ENCODE results near the gene APOBEC4. TPM values are rescaled to one million over a fixed set of nuclear protein-coding genes. Genes with fewer than 3 reads are reported as not detected.
A peak's percentile ranks its signal among the peaks of the same experiment; 100 is the strongest.

APOBEC4 gene
- total RNA-seq, 1 donor: not detected

GRCh38 chr1:183635606-183636333, 17.3 kb downstream of the APOBEC4 start, which contains the start of gene ARPC5:
Gene ARPC5 (minus strand): TSS chr1:183635783. CDS start chr1:183635659, 124 bp downstream.
- Histone ChIP-seq H2AFZ (ENCODE audit: low read length) (peak within 1 kb of the TSS; percentile 99), H3K9me3 (ENCODE audit: low read depth, low read length) (no peaks in the 10 kb centered on the region), H3K4me1 (ENCODE audit: insufficient read depth, low read length) (peaks cover 34% of the 10 kb centered on the region), H3K4me3 (ENCODE audit: insufficient read depth, low read length) (peak within 1 kb of the TSS; percentile 93), H3K27ac (ENCODE audit: low read depth, low read length) (peak within 1 kb of the TSS; percentile 80), H3K4me2 (ENCODE audit: insufficient read depth, low read length) (peak within 1 kb of the TSS; percentile 95), H3K79me2 (ENCODE audit: insufficient read depth, low read length) (peaks cover 57% of the 10 kb centered on the region), H3K27me3 (ENCODE audit: insufficient read depth, low read length) (no peaks in the 10 kb centered on the region), H4K20me1 (ENCODE audit: insufficient read depth, low read length) (peaks cover 15% of the 10 kb centered on the region), H3K36me3 (ENCODE audit: insufficient read depth, low read length) (peaks cover 9% of the 10 kb centered on the region)
- no peak for TF ChIP-seq CTCF (IDR thresholded peaks at IDR 0.05; ENCODE audit: extremely low read depth, low read depth, low read length)
- peak; percentile 94 for DNase-seq (ENCODE audit: insufficient read length, low spot score, missing footprints)

DNA sequence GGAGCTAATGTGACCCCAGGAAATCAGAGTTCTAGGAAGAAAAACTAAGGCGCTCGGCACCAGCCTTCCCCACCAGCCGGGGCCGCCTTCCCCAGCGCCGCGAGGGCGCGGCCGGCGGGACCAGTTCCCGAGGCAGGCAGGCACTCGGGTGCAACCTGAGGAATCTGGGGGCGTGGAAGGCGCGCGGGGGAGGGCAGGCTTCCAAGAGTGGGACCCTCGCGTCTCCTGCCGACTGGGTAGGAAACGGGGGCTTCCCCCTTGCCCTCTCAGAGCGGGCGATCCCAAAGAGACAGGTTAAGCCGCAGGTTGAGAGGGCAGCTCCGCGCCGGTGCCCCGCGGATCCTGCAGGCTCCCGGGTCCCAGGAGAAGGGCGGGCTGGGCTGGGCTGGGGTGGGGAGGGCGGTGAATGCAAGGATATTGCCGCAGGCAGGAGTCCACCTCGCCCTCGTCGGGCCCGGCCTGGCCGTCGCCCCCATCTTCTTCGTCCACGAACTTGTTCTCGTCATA, 18.0 kb downstream of the APOBEC4 start:
- peaks cover 63% of the 10 kb centered on the region for H3K79me2 ChIP-seq (ENCODE audit: insufficient read depth, low read length)
- DNase-seq (ENCODE audit: insufficient read length, low spot score, missing footprints): peak; percentile 71
- peaks cover 15% of the 10 kb centered on the region for H3K36me3 ChIP-seq (ENCODE audit: insufficient read depth, low read length)
- H3K4me1 ChIP-seq (ENCODE audit: insufficient read depth, low read length): peaks cover 40% of the 10 kb centered on the region
- no peak for TF ChIP-seq CTCF (IDR thresholded peaks at IDR 0.05; ENCODE audit: extremely low read depth, low read depth, low read length)
- peak overlapping the region; percentile 80 for H2AFZ ChIP-seq (ENCODE audit: low read length)
- H3K27ac ChIP-seq (ENCODE audit: low read depth, low read length): peak overlapping the region; percentile 80
- no peaks in the 10 kb centered on the region for H3K27me3 ChIP-seq (ENCODE audit: insufficient read depth, low read length)
- H3K4me2 ChIP-seq (ENCODE audit: insufficient read depth, low read length): peak overlapping the region; percentile 87
- no peaks in the 10 kb centered on the region for H3K9me3 ChIP-seq (ENCODE audit: low read depth, low read length)
- H3K4me3 ChIP-seq (ENCODE audit: insufficient read depth, low read length): peak overlapping the region; percentile 93
- H4K20me1 ChIP-seq (ENCODE audit: insufficient read depth, low read length): peaks cover 20% of the 10 kb centered on the region

DNA sequence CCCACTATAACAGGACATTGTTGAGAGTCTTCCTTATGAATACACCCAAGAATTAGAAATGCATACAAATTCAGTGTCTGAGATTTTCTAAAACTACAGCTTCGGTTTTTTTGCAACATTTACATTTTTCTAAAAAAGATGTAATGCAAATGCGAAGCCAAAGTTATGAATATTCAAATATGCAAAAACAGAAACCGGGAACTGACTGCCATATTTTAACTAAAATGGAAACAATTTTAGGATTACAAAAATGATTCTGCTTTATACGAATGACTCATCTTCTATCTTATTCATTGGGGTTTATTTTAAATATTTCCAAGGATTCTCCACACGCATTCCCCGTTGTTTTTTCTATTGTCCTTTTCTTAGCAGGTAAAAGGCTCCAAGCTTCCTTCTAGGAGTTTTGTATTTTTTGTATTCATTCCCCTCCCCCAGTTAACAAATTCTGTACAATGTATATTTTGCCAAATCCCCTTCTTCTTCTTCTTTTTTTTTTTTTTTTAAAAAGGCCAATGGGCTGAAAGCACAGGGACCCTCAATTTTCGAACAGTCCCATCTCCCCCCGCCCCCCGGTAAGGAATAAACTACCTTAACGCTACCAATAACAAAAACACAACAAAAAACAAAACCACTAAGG, 18.6 kb downstream of the APOBEC4 start:
- TF ChIP-seq CTCF (IDR thresholded peaks at IDR 0.05; ENCODE audit: extremely low read depth, low read depth, low read length): no peak
- Histone ChIP-seq H3K79me2 (ENCODE audit: insufficient read depth, low read length) (peaks cover 67% of the 10 kb centered on the region), H4K20me1 (ENCODE audit: insufficient read depth, low read length) (peaks cover 20% of the 10 kb centered on the region), H3K27ac (ENCODE audit: low read depth, low read length) (peak overlapping the region; percentile 80), H3K4me2 (ENCODE audit: insufficient read depth, low read length) (peak overlapping the region; percentile 87), H2AFZ (ENCODE audit: low read length) (no peak overlapping the region), H3K27me3 (ENCODE audit: insufficient read depth, low read length) (no peaks in the 10 kb centered on the region), H3K9me3 (ENCODE audit: low read depth, low read length) (no peaks in the 10 kb centered on the region), H3K4me1 (ENCODE audit: insufficient read depth, low read length) (peaks cover 40% of the 10 kb centered on the region), H3K4me3 (ENCODE audit: insufficient read depth, low read length) (peak overlapping the region; percentile 93), H3K36me3 (ENCODE audit: insufficient read depth, low read length) (peaks cover 21% of the 10 kb centered on the region)
- DNase-seq (ENCODE audit: insufficient read length, low spot score, missing footprints): no peak

Measured in osteoblast (primary cell).